ENCODE measurements around the gene MRPS11. TPM values are rescaled to one million over a fixed set of nuclear protein-coding genes. Genes with fewer than 3 reads are reported as not detected.

Gene MRPS11
- total RNA-seq, 1 donor from 2014 or later: 43.1 TPM

DNA sequence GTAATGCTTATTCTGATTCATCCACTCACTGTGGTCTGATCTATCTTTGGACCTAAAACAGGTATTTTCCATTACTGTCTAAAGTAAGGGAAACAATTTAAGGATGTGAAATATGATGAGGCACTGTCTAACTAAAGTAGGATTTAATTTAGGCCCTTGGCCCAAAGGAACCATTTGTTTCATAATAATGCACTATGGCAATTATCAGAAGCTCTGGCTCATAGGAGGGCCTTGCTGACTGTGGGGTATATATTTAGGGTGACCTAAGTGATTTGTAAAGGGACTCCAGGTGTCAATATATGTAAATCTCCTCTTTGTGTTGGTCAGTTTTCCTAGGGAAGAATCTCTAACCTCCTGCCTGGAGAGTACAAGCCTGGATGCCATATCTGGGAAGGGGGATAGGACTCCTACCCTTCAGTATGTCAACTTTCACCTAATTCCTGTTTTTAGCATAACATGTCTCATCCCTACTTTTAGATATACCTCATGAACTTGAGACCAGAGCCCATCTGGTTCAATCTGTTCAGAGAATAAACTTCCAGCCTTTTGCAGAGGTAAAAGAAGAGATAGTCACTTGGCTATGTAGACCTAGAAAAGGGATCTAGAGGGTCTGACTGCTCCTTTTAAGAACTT, 58.9 kb downstream of the MRPS11 start:
- peaks cover 41% of the 10 kb centered on the region for H3K36me3 Mint-ChIP-seq (ENCODE audit: insufficient read depth)
- no peak overlapping the region for H3K27ac Mint-ChIP-seq
- no peaks in the 10 kb centered on the region for H3K9me3 Mint-ChIP-seq (ENCODE audit: low read depth)
- no peaks in the 10 kb centered on the region for H3K27me3 Mint-ChIP-seq
- TF ChIP-seq, protein P1, sequence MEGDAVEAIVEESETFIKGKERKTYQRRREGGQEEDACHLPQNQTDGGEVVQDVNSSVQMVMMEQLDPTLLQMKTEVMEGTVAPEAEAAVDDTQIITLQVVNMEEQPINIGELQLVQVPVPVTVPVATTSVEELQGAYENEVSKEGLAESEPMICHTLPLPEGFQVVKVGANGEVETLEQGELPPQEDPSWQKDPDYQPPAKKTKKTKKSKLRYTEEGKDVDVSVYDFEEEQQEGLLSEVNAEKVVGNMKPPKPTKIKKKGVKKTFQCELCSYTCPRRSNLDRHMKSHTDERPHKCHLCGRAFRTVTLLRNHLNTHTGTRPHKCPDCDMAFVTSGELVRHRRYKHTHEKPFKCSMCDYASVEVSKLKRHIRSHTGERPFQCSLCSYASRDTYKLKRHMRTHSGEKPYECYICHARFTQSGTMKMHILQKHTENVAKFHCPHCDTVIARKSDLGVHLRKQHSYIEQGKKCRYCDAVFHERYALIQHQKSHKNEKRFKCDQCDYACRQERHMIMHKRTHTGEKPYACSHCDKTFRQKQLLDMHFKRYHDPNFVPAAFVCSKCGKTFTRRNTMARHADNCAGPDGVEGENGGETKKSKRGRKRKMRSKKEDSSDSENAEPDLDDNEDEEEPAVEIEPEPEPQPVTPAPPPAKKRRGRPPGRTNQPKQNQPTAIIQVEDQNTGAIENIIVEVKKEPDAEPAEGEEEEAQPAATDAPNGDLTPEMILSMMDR (IDR thresholded peaks at IDR 0.05; ENCODE audit: unreplicated experiment): no peak
- H3K4me1 Mint-ChIP-seq (ENCODE audit: low read depth): no peaks in the 10 kb centered on the region
- DNase-seq (ENCODE audit: low spot score, unreplicated experiment): no peak
- H3K4me3 Mint-ChIP-seq (ENCODE audit: low read depth): no peak overlapping the region

DNA sequence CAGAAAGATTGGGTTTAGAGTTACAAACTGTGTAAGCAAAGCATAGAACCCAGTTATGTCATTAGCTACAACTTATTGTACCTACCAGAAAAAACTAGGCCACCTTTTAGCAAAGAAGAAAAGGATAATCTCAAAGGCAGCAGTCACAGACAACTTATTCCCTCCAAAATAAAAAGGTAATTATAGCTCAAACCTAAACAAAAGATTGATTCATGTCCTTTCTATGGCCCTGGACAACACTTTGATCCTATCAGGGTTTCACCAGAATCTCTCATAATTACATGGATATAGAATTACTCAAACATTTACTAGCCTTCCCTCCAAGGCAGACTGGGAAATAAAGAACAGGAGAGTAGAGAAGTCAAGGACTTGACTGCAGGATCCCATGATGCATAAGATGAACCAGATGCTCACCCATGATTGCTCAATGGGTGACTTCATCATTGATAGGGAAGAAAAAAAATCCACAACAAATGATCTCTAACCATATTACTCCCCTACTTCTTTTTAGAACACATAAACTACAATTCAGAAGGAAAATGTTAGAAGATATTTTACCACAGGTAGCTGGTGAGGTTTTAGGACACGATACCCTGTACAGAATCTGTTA, 61.6 kb downstream of the MRPS11 start:
- no peak overlapping the region for H3K27ac Mint-ChIP-seq
- H3K27me3 Mint-ChIP-seq: no peaks in the 10 kb centered on the region
- peaks cover 3% of the 10 kb centered on the region for H3K9me3 Mint-ChIP-seq (ENCODE audit: low read depth)
- H3K4me1 Mint-ChIP-seq (ENCODE audit: low read depth): no peaks in the 10 kb centered on the region
- DNase-seq (ENCODE audit: low spot score, unreplicated experiment): no peak
- H3K4me3 Mint-ChIP-seq (ENCODE audit: low read depth): no peak overlapping the region
- TF ChIP-seq, protein P1 (IDR thresholded peaks at IDR 0.05; ENCODE audit: unreplicated experiment): no peak
- peaks cover 33% of the 10 kb centered on the region for H3K36me3 Mint-ChIP-seq (ENCODE audit: insufficient read depth)

Other genes starting within 250 kb of the MRPS11 start
- gene NTRK3, start 211.0 kb upstream of the MRPS11 start, total RNA-seq: not detected in 2 replicates
- 21.0 and 24.9 TPM in 2 replicates for gene MRPL46, start 320 bp upstream of the MRPS11 start, total RNA-seq
- 11.7 and 11.8 TPM in 2 replicates for gene DET1, start 79.0 kb downstream of the MRPS11 start, total RNA-seq
- gene AEN, start 153.6 kb downstream of the MRPS11 start, total RNA-seq: 28.2 and 31.1 TPM in 2 replicates
- gene ISG20, start 171.3 kb downstream of the MRPS11 start, total RNA-seq: 3.1 and 4.3 TPM in 2 replicates